Measurements from ENCODE around the gene NCOA1.

DNA sequence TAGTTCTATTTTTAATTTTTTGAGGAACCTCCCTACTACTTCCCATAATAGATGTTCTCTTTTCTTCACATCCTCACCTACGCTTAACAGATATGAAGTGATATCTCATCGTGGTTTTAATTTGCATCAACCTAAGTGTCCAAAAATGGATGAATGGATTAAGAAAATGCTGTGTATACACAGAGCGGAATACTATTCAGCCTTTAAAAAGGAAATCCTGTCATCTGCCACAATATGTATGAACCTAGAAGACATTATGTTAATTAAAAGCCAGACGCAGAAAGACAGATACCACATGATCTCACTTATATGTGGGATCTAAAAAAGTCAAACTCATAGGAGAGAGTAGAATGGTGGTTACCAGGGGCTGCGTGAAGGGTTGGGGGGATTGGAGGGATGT, 189.1 kb downstream of the NCOA1 start:
- TF ChIP-seq, protein P1, sequence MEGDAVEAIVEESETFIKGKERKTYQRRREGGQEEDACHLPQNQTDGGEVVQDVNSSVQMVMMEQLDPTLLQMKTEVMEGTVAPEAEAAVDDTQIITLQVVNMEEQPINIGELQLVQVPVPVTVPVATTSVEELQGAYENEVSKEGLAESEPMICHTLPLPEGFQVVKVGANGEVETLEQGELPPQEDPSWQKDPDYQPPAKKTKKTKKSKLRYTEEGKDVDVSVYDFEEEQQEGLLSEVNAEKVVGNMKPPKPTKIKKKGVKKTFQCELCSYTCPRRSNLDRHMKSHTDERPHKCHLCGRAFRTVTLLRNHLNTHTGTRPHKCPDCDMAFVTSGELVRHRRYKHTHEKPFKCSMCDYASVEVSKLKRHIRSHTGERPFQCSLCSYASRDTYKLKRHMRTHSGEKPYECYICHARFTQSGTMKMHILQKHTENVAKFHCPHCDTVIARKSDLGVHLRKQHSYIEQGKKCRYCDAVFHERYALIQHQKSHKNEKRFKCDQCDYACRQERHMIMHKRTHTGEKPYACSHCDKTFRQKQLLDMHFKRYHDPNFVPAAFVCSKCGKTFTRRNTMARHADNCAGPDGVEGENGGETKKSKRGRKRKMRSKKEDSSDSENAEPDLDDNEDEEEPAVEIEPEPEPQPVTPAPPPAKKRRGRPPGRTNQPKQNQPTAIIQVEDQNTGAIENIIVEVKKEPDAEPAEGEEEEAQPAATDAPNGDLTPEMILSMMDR (IDR thresholded peaks at IDR 0.05; ENCODE audit: low read depth, low read length, missing input control): no peak
- TF ChIP-seq JUND (IDR thresholded peaks at IDR 0.05): no peak
- TF ChIP-seq, protein P2, sequence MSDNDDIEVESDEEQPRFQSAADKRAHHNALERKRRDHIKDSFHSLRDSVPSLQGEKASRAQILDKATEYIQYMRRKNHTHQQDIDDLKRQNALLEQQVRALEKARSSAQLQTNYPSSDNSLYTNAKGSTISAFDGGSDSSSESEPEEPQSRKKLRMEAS (IDR thresholded peaks at IDR 0.05): no peak
- TF ChIP-seq RAD21 (IDR thresholded peaks at IDR 0.05): no peak
- TF ChIP-seq, protein P3, sequence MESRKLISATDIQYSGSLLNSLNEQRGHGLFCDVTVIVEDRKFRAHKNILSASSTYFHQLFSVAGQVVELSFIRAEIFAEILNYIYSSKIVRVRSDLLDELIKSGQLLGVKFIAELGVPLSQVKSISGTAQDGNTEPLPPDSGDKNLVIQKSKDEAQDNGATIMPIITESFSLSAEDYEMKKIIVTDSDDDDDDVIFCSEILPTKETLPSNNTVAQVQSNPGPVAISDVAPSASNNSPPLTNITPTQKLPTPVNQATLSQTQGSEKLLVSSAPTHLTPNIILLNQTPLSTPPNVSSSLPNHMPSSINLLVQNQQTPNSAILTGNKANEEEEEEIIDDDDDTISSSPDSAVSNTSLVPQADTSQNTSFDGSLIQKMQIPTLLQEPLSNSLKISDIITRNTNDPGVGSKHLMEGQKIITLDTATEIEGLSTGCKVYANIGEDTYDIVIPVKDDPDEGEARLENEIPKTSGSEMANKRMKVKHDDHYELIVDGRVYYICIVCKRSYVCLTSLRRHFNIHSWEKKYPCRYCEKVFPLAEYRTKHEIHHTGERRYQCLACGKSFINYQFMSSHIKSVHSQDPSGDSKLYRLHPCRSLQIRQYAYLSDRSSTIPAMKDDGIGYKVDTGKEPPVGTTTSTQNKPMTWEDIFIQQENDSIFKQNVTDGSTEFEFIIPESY (IDR thresholded peaks at IDR 0.05): no peak
- TF ChIP-seq TAF1 (conservative IDR thresholded peaks at IDR 0.05): no peak
- no peak for TF ChIP-seq NR2F2 (IDR thresholded peaks at IDR 0.05)
- TF ChIP-seq HNF4A (conservative IDR thresholded peaks at IDR 0.05): no peak
- TF ChIP-seq YY1 (IDR thresholded peaks at IDR 0.05): no peak
- TF ChIP-seq EGR1 (IDR thresholded peaks at IDR 0.05; ENCODE audit: low read depth in 2 of 2): no peak
- TF ChIP-seq, protein P4, sequence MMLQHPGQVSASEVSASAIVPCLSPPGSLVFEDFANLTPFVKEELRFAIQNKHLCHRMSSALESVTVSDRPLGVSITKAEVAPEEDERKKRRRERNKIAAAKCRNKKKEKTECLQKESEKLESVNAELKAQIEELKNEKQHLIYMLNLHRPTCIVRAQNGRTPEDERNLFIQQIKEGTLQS (IDR thresholded peaks at IDR 0.05): no peak
- no peak for TF ChIP-seq RXRA (IDR thresholded peaks at IDR 0.05)
- TF ChIP-seq, protein P5, sequence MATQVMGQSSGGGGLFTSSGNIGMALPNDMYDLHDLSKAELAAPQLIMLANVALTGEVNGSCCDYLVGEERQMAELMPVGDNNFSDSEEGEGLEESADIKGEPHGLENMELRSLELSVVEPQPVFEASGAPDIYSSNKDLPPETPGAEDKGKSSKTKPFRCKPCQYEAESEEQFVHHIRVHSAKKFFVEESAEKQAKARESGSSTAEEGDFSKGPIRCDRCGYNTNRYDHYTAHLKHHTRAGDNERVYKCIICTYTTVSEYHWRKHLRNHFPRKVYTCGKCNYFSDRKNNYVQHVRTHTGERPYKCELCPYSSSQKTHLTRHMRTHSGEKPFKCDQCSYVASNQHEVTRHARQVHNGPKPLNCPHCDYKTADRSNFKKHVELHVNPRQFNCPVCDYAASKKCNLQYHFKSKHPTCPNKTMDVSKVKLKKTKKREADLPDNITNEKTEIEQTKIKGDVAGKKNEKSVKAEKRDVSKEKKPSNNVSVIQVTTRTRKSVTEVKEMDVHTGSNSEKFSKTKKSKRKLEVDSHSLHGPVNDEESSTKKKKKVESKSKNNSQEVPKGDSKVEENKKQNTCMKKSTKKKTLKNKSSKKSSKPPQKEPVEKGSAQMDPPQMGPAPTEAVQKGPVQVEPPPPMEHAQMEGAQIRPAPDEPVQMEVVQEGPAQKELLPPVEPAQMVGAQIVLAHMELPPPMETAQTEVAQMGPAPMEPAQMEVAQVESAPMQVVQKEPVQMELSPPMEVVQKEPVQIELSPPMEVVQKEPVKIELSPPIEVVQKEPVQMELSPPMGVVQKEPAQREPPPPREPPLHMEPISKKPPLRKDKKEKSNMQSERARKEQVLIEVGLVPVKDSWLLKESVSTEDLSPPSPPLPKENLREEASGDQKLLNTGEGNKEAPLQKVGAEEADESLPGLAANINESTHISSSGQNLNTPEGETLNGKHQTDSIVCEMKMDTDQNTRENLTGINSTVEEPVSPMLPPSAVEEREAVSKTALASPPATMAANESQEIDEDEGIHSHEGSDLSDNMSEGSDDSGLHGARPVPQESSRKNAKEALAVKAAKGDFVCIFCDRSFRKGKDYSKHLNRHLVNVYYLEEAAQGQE (IDR thresholded peaks at IDR 0.05): no peak
- no peak for TF ChIP-seq SP1 (IDR thresholded peaks at IDR 0.05)

All from liver (tissue), 3 donors.